HFF-Myc (cell line): Measurements from ENCODE around the gene RAB31.
"Not testable (repeated sequence)": the region's sequence is repeated elsewhere in the genome, so short reads cannot be mapped to it uniquely, and the experiment has no call there.

Source experiments
- DNase-seq: peaks from one replicate; pipeline ENCODE4 v3.0.0-alpha.2; 2011; ENCODE audit warnings: low read depth; ENCODE audit errors: extremely low read depth
- H3K4me3 ChIP-seq: replicated peaks from 2 replicates; pipeline ENCODE4 v1.5.1; 2011; ENCODE audit warnings: low read depth, mild to moderate bottlenecking, control low read depth, low read length
- CTCF ChIP-seq: IDR thresholded peaks from 2 replicates; pipeline ENCODE4 v1.5.1; 2012; ENCODE audit warnings: mild to moderate bottlenecking, low read depth, low read length, control low read depth; ENCODE audit errors: missing control alignments

The RAB31 gene

GRCh38 chr18:9884090-9884489 lies 176.0 kb downstream of the RAB31 start:
- no peak overlapping the region for H3K4me3 ChIP-seq
- DNase-seq: no peak
- no peak for TF ChIP-seq CTCF

- TF ChIP-seq CTCF: no peak
- no peak for DNase-seq
Observed at GRCh38 chr18:9884532-9885140, 176.5 kb downstream of the RAB31 start.

GRCh38 chr18:9885170-9886004 lies 177.3 kb downstream of the RAB31 start, which contains the start of gene TXNDC2:
TXNDC2 (plus strand) TSS chr18:9885973; CDS start chr18:9886681, 708 bp downstream.
- no peak for TF ChIP-seq CTCF
- H3K4me3 ChIP-seq: no peak within 1 kb of the TSS
- no peak for DNase-seq

More at GRCh38 chr18:9884532-9885140, 176.5 kb downstream of the RAB31 start:
- no peak overlapping the region for H3K4me3 ChIP-seq

GRCh38 chr18:9886005-9886348 lies 177.9 kb downstream of the RAB31 start:
- no peak overlapping the region for H3K4me3 ChIP-seq
- DNase-seq: no peak
- no peak for TF ChIP-seq CTCF

- no peak overlapping the region for H3K4me3 ChIP-seq
- no peak for DNase-seq
- no peak for TF ChIP-seq CTCF
Observed at GRCh38 chr18:9887992-9888391, 179.9 kb downstream of the RAB31 start.

- H3K4me3 ChIP-seq: no peak overlapping the region
- no peak for TF ChIP-seq CTCF
- no peak for DNase-seq
Observed at GRCh38 chr18:9890196-9890595, 182.1 kb downstream of the RAB31 start.

GRCh38 chr18:9890957-9891356 lies 182.9 kb downstream of the RAB31 start:
- H3K4me3 ChIP-seq: no peak overlapping the region
- TF ChIP-seq CTCF: no peak
- DNase-seq: no peak

- not testable (repeated sequence) for H3K4me3 ChIP-seq, DNase-seq
Observed at GRCh38 chr18:9891515-9891914, 183.4 kb downstream of the RAB31 start.
